Esophagus muscularis mucosa (tissue), 4 donors: ENCODE data around the gene SLC25A23. TPM values are rescaled to one million over a fixed set of nuclear protein-coding genes. Genes with fewer than 3 reads are reported as not detected.

ENCODE experiments used
- DNase-seq: peaks from one replicate; pipeline ENCODE4 v3.0.0-alpha.2; 2017; ENCODE audit errors: extremely low spot score
- H3K27ac ChIP-seq, 4 donors: fragments of 200-600 bp; sonication (generic); replicated peaks in 1 of 4; 1 replicate in 3 of 4; 2 replicates in 1 of 4; pipeline ENCODE4 v1.5.1; 2016 to 2019; ENCODE audit warnings: mild to moderate bottlenecking in 1 of 4
- H3K27me3 ChIP-seq, 4 donors: fragments of 200-600 bp; sonication (generic); one replicate each; pipeline versions ENCODE4 v1.5.1 to v1.6.0; 2016 to 2019
- H3K36me3 ChIP-seq, 4 donors: fragments of 200-600 bp; sonication (generic); one replicate each; pipeline ENCODE4 v1.5.1; 2016 to 2019
- H3K4me1 ChIP-seq, 4 donors: fragments of 200-600 bp; sonication (generic); one replicate each; pipeline ENCODE4 v1.5.1; 2016 to 2019
- H3K4me3 ChIP-seq, 4 donors: fragments of 200-600 bp; sonication (generic); 1 replicate in 2 of 4; 2 replicates in 2 of 4; pipeline ENCODE4 v1.5.1; 2016 to 2019; ENCODE audit warnings: mild to moderate bottlenecking in 4 of 4, moderate library complexity in 1 of 4
- H3K9me3 ChIP-seq, 4 donors: fragments of 200-600 bp; sonication (generic); 1 replicate in 3 of 4; 2 replicates in 1 of 4; pipeline ENCODE4 v1.5.1; 2016 to 2019
- CTCF ChIP-seq, 3 experiments: fragments of 200-600 bp in 2 of 3; fragments of 450-650 bp in 1 of 3; sonication (generic) in 2 of 3; IDR thresholded peaks; one replicate each; pipeline ENCODE4 v1.5.1; 2017 to 2019; ENCODE audit warnings: antibody characterized with exemption in 3 of 3, mild to moderate bottlenecking in 2 of 3, moderate library complexity in 1 of 3
- EP300 ChIP-seq: sonication (generic); formaldehyde crosslinking; IDR thresholded peaks from one replicate; pipeline ENCODE4 v1.6.1; 2017; ENCODE audit warnings: antibody characterized with exemption
- POLR2A ChIP-seq: fragments of 450-650 bp; IDR thresholded peaks from one replicate; pipeline ENCODE4 v1.6.1; 2017; ENCODE audit warnings: antibody characterized with exemption, moderate library complexity, mild to moderate bottlenecking, low read depth
- POLR2AphosphoS5 ChIP-seq, 2 donors: sonication (generic); formaldehyde crosslinking; IDR thresholded peaks; one replicate each; pipeline ENCODE4 v1.6.1; 2017; ENCODE audit warnings: antibody characterized with exemption in 2 of 2
- WGBS: methylation state at CpG from one replicate; pipeline ENCODE4 v1.1.5; 2018; 5-methylcytosine and 5-hydroxymethylcytosine counted together
- intact Hi-C: fragments of 100-400 bp; cut with DNase I; formaldehyde crosslinking; loops from one replicate; pipeline ENCODE4 v1.15.1; 2023
- total RNA-seq, 4 donors: library from RNA; depleted of rRNA; stranded (reverse); fragments of >200 nt; gene quantifications; one replicate each; pipeline versions ENCODE4 v1.1.0 to v1.2.1, GENCODE V29; 2016

Gene SLC25A23
- total RNA-seq, 4 donors from 2014 or later, result 215 to 412 (median 315) TPM

- TF ChIP-seq EP300 (no peak), POLR2AphosphoS5 (IDR thresholded peaks at IDR 0.05) (no peak), POLR2A (no peak), CTCF (IDR thresholded peaks at IDR 0.05) (no peak)
- H3K4me3 ChIP-seq, result peak overlapping the region; percentile 46 to 54 (median 47)
- WGBS, result 50% methylated on average over 5 of the region's 24 CpGs
- H3K9me3 ChIP-seq, result no peaks in the 10 kb centered on the region
- DNase-seq, result no peak
- peaks cover 11 to 16% (median 15%) of the 10 kb centered on the region in 4 donors for H3K4me1 ChIP-seq
- peaks cover 0 to 70% (median 24%) of the 10 kb centered on the region in 4 donors for H3K27me3 ChIP-seq
- no peaks in the 10 kb centered on the region for H3K36me3 ChIP-seq
- H3K27ac ChIP-seq, result no peak overlapping the region
- intact Hi-C loops, result no loop called here
These were observed 41.5 kb upstream of the SLC25A23 start for GRCh38 chr19:6500837-6501739.

GRCh38 chr19:6499052-6499790 lies 39.6 kb upstream of the SLC25A23 start:
- H3K27ac ChIP-seq, result no peak overlapping the region
- WGBS, result 74% methylated on average over 17 of the region's 17 CpGs
- no peaks in the 10 kb centered on the region for H3K9me3 ChIP-seq
- H3K4me1 ChIP-seq, result peaks cover 11 to 16% (median 15%) of the 10 kb centered on the region in 4 donors
- H3K36me3 ChIP-seq, result no peaks in the 10 kb centered on the region
- peaks cover 0 to 62% (median 24%) of the 10 kb centered on the region in 4 donors for H3K27me3 ChIP-seq
- H3K4me3 ChIP-seq, result no peak overlapping the region
- TF ChIP-seq CTCF (IDR thresholded peaks at IDR 0.05) (no peak), POLR2A (no peak), POLR2AphosphoS5 (IDR thresholded peaks at IDR 0.05) (no peak), EP300 (no peak)
- no peak for DNase-seq
- intact Hi-C loops, result no loop called here

GRCh38 chr19:6498294-6499036 lies 38.9 kb upstream of the SLC25A23 start:
- Histone ChIP-seq H3K36me3 (no peaks in the 10 kb centered on the region), H3K4me1 (peaks cover 11 to 16% (median 15%) of the 10 kb centered on the region in 4 donors), H3K27me3 (peaks cover 0 to 62% (median 24%) of the 10 kb centered on the region in 4 donors), H3K27ac (no peak overlapping the region), H3K4me3 (no peak overlapping the region), H3K9me3 (no peaks in the 10 kb centered on the region)
- DNase-seq, result no peak
- 67% methylated on average over 5 of the region's 7 CpGs for WGBS
- intact Hi-C loops, result no loop called here
- TF ChIP-seq POLR2A, result no peak
- no peak for TF ChIP-seq POLR2AphosphoS5 (IDR thresholded peaks at IDR 0.05)
- no peak for TF ChIP-seq CTCF (IDR thresholded peaks at IDR 0.05)
- no peak for TF ChIP-seq EP300

GRCh38 chr19:6495947-6496346 lies 36.4 kb upstream of the SLC25A23 start:
- TF ChIP-seq POLR2A (no peak), EP300 (no peak), CTCF (IDR thresholded peaks at IDR 0.05) (no peak), POLR2AphosphoS5 (IDR thresholded peaks at IDR 0.05) (no peak)

More at GRCh38 chr19:6495947-6496346, 36.4 kb upstream of the SLC25A23 start:
- Histone ChIP-seq H3K9me3 (peaks cover 0 to 13% (median 9%) of the 10 kb centered on the region in 4 donors), H3K27ac (no peak overlapping the region), H3K4me3 (no peak overlapping the region), H3K27me3 (peaks cover 0 to 54% (median 5%) of the 10 kb centered on the region in 4 donors), H3K36me3 (no peaks in the 10 kb centered on the region), H3K4me1 (no peaks in the 10 kb centered on the region)
- WGBS, result 92% methylated on average over 19 of the region's 19 CpGs
- intact Hi-C loops, result no loop called here
- no peak for DNase-seq
